Adrenal gland (tissue), 5 donors: ENCODE data around the gene YKT6.

Experiments used
- POLR2A ChIP-seq, 2 donors: fragments of 450-650 bp; IDR thresholded peaks; one replicate each; pipeline ENCODE4 v1.6.1; 2017; ENCODE audit warnings: antibody characterized with exemption in 2 of 2, mild to moderate bottlenecking in 2 of 2, moderate library complexity in 1 of 2
- TF ChIP-seq, protein P1 (sequence below), 6 experiments: fragments of 450-650 bp in 4 of 6; fragments of 200-600 bp in 2 of 6; sonication (generic) in 1 of 6; IDR thresholded peaks; 1 replicate in 5 of 6; 2 replicates in 1 of 6; pipeline versions ENCODE4 v1.5.1 to v1.8.0; 2016 to 2021; ENCODE audit warnings: antibody characterized with exemption in 6 of 6, mild to moderate bottlenecking in 2 of 6, moderate library complexity in 1 of 6
- donor health status: DM: no; HTN: no; CAD: no.

DNA sequence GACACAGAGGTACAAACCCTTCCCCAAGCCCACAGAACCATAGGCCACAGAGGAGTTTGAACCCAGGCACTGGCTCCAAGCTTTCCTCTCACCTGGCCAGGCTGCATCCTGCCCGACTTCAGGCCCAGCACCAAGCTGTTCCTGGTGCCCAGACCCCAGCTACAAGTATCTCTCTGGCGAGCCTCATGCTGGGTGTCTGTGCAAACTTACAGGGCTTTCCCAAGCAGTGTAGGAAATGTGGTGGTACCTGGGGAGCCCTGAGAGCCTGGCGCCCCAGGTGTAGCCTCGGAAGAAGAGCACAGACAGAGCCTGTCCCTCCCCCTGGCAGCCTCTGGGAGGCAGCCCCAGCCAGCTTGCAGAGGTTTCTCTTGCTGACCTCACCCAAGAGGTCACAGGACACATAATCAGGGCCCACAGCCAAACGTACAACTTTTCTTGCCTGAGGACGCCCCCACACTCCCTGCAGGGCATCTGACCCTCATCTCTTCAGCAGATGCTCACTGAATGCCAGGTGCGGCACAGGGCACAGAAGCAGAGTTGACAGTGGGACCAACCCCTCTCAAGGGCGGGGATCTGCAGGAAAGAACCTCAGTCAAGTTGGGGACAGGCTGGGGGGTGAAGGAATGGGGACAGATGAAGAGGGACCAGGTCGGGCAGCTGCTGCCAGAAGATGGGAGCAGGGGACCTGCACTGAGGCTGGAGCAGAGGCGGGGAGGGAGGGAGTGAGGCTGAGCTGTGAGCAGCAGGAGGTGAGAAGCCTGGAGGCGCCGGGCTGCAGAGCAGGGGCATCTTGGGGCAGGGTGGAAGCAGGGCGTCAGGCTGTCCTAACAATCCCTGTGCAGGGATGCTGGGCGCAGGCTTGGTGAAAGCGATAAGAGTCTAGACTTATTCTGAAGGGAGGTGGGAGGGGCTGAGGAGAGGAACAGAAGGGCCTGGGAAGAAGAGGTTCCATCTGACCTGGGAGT is 43.4 kb upstream of the YKT6 start:
- TF ChIP-seq, protein P1, sequence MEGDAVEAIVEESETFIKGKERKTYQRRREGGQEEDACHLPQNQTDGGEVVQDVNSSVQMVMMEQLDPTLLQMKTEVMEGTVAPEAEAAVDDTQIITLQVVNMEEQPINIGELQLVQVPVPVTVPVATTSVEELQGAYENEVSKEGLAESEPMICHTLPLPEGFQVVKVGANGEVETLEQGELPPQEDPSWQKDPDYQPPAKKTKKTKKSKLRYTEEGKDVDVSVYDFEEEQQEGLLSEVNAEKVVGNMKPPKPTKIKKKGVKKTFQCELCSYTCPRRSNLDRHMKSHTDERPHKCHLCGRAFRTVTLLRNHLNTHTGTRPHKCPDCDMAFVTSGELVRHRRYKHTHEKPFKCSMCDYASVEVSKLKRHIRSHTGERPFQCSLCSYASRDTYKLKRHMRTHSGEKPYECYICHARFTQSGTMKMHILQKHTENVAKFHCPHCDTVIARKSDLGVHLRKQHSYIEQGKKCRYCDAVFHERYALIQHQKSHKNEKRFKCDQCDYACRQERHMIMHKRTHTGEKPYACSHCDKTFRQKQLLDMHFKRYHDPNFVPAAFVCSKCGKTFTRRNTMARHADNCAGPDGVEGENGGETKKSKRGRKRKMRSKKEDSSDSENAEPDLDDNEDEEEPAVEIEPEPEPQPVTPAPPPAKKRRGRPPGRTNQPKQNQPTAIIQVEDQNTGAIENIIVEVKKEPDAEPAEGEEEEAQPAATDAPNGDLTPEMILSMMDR (IDR thresholded peaks at IDR 0.05), result no peak
- no peak for TF ChIP-seq POLR2A (IDR thresholded peaks at IDR 0.05)
